ENCODE results near the gene S100Z.

- TF ChIP-seq CTCF (IDR thresholded peaks at IDR 0.05), result no peak
- TF ChIP-seq POLR2A (IDR thresholded peaks at IDR 0.05), result no peak
Observed at GRCh38 chr5:76927961-76928360, 78.1 kb downstream of the S100Z start.
